SK-N-MC (cell line): ENCODE measurements around the gene CCIN.
A peak's percentile ranks its signal among the peaks of the same experiment; 100 is the strongest.
"Not testable (repeated sequence)": the region's sequence is repeated elsewhere in the genome, so short reads cannot be mapped to it uniquely, and the experiment has no call there.

Experiments used
- DNase-seq: peaks from one replicate; pipeline ENCODE4 v3.0.0-alpha.2; 2011; ENCODE audit warnings: low read depth, low spot score
- H3K27ac ChIP-seq: fragments of 200-600 bp; sonication (generic); 2 replicates; pipeline ENCODE4 v1.5.1; 2016; ENCODE audit warnings: mixed run types
- H3K36me3 ChIP-seq: fragments of 200-600 bp; sonication (generic); 2 replicates; pipeline ENCODE4 v1.6.1; 2017; ENCODE audit warnings: antibody characterized with exemption, low read length, mixed read lengths; ENCODE audit not compliant: insufficient read depth
- H3K4me3 ChIP-seq: fragments of 200-600 bp; sonication (generic); 2 replicates; pipeline ENCODE4 v1.5.1; 2016
- H3K9ac ChIP-seq: fragments of 200-600 bp; sonication (generic); 2 replicates; pipeline ENCODE4 v1.8.0; 2017; ENCODE audit warnings: mixed run types, mixed read lengths; ENCODE audit not compliant: insufficient read length
- H3K9me3 ChIP-seq: fragments of 200-600 bp; sonication (generic); 2 replicates; pipeline ENCODE4 v1.6.1; 2017; ENCODE audit warnings: low read depth, mild to moderate bottlenecking, antibody characterized with exemption, low read length, moderate library complexity, mixed read lengths
- EZH2 ChIP-seq: fragments of 200-600 bp; sonication (generic); IDR thresholded peaks from one replicate; pipeline ENCODE4 v1.6.1; 2017; ENCODE audit warnings: antibody characterized with exemption
- FOXP2 ChIP-seq: optimal IDR thresholded peaks from 2 replicates; pipeline ENCODE3; 2011; ENCODE audit warnings: mild to moderate bottlenecking, moderate library complexity; ENCODE audit not compliant: insufficient read depth; ENCODE audit errors: extremely low read length, control extremely low read depth
- POLR2AphosphoS5 ChIP-seq: IDR thresholded peaks from 2 replicates; pipeline ENCODE4 v1.6.1; 2012; ENCODE audit warnings: mild to moderate bottlenecking, low read depth, low read length, borderline replicate concordance

Gene CCIN

GRCh38 chr9:36153746-36154145 is 15.4 kb upstream of the CCIN start:
- no peak for DNase-seq
- Histone ChIP-seq H3K36me3 (peaks cover 4% of the 10 kb centered on the region), H3K9me3 (no peaks in the 10 kb centered on the region), H3K9ac (no peak overlapping the region), H3K4me3 (no peak overlapping the region), H3K27ac (no peak overlapping the region)
- TF ChIP-seq POLR2AphosphoS5 (no peak), FOXP2 (no peak), EZH2 (no peak)

- no peak overlapping the region for H3K9ac ChIP-seq
- DNase-seq, result peak; percentile 16
- TF ChIP-seq FOXP2 (no peak), EZH2 (no peak), POLR2AphosphoS5 (no peak)
- H3K36me3 ChIP-seq, result peaks cover 4% of the 10 kb centered on the region
- no peaks in the 10 kb centered on the region for H3K9me3 ChIP-seq
- H3K4me3 ChIP-seq, result no peak overlapping the region
- peak overlapping the region; percentile 53 for H3K27ac ChIP-seq
These were observed 14.7 kb upstream of the CCIN start for GRCh38 chr9:36154331-36154952.

GRCh38 chr9:36156116-36156515 is 13.1 kb upstream of the CCIN start:
- Histone ChIP-seq H3K27ac (no peak overlapping the region), H3K9me3 (no peaks in the 10 kb centered on the region), H3K36me3 (peaks cover 4% of the 10 kb centered on the region), H3K4me3 (no peak overlapping the region), H3K9ac (no peak overlapping the region)
- no peak for DNase-seq
- TF ChIP-seq FOXP2, result no peak
- no peak for TF ChIP-seq POLR2AphosphoS5
- no peak for TF ChIP-seq EZH2

- peaks cover 4% of the 10 kb centered on the region for H3K36me3 ChIP-seq
These were observed 11.1 kb upstream of the CCIN start for GRCh38 chr9:36158122-36158521.

GRCh38 chr9:36158917-36159316 is 10.3 kb upstream of the CCIN start:
- Histone ChIP-seq H3K4me3 (no peak overlapping the region), H3K9ac (no peak overlapping the region), H3K27ac (no peak overlapping the region), H3K36me3 (peaks cover 4% of the 10 kb centered on the region), H3K9me3 (no peaks in the 10 kb centered on the region)
- TF ChIP-seq POLR2AphosphoS5 (no peak), FOXP2 (no peak), EZH2 (no peak)
- DNase-seq, result no peak

More at GRCh38 chr9:36158122-36158521, 11.1 kb upstream of the CCIN start:
- Histone ChIP-seq H3K27ac (no peak overlapping the region), H3K4me3 (no peak overlapping the region), H3K9ac (no peak overlapping the region), H3K9me3 (no peaks in the 10 kb centered on the region)
- TF ChIP-seq POLR2AphosphoS5 (no peak), EZH2 (no peak), FOXP2 (no peak)
- DNase-seq, result no peak

GRCh38 chr9:36159509-36159908 is 9.7 kb upstream of the CCIN start:
- H3K9ac ChIP-seq, DNase-seq, H3K36me3 ChIP-seq, H3K9me3 ChIP-seq, H3K4me3 ChIP-seq, H3K27ac ChIP-seq: not testable (repeated sequence)

- not testable (repeated sequence) for DNase-seq, H3K9ac ChIP-seq, H3K9me3 ChIP-seq, H3K36me3 ChIP-seq, H3K4me3 ChIP-seq, H3K27ac ChIP-seq
These were observed 9.1 kb upstream of the CCIN start for GRCh38 chr9:36160126-36160525.

- H3K4me3 ChIP-seq, result no peak overlapping the region
- no peak overlapping the region for H3K27ac ChIP-seq
- H3K9me3 ChIP-seq, result no peaks in the 10 kb centered on the region
- peaks cover 4% of the 10 kb centered on the region for H3K36me3 ChIP-seq
- DNase-seq, result no peak
- TF ChIP-seq EZH2, result no peak
- TF ChIP-seq FOXP2, result no peak
- no peak for TF ChIP-seq POLR2AphosphoS5
- no peak overlapping the region for H3K9ac ChIP-seq
These were observed 8.0 kb upstream of the CCIN start for GRCh38 chr9:36161187-36161586.

- no peak for TF ChIP-seq POLR2AphosphoS5
- no peak for TF ChIP-seq EZH2
- no peak for TF ChIP-seq FOXP2
- no peak for DNase-seq
- Histone ChIP-seq H3K4me3 (no peak overlapping the region), H3K36me3 (no peaks in the 10 kb centered on the region), H3K9me3 (no peaks in the 10 kb centered on the region), H3K9ac (no peak overlapping the region), H3K27ac (0 out of 2 replicates have a peak overlapping the region, but pooled peaks have one; percentile 60)
These were observed 6.9 kb upstream of the CCIN start for GRCh38 chr9:36162211-36162738.
